Epithelial cell of proximal tubule (primary cell): ENCODE measurements around the gene ACACA. TPM values are rescaled to one million over a fixed set of nuclear protein-coding genes. Genes with fewer than 3 reads are reported as not detected.
A peak's percentile ranks its signal among the peaks of the same experiment; 100 is the strongest.

Experiments
- DNase-seq: peaks from one replicate; pipeline ENCODE4 v3.0.0-alpha.2; 2011; ENCODE audit warnings: low read depth
- H3K4me3 ChIP-seq: 2 replicates; pipeline ENCODE4 v1.5.1; 2011; ENCODE audit warnings: low read depth, mild to moderate bottlenecking, low read length
- CTCF ChIP-seq: conservative IDR thresholded peaks from 2 replicates; pipeline ENCODE4 v1.5.1; 2012; ENCODE audit warnings: low read depth, mild to moderate bottlenecking, low read length
- total RNA-seq: library from RNA; depleted of rRNA; stranded (reverse); fragments of >200 nt; gene quantifications from 2 replicates; pipeline ENCODE4 v1.2.3, GENCODE V29; 2015

The ACACA gene
- total RNA-seq, 1 donor from 2014 or later = 26.4 TPM

- TF ChIP-seq CTCF = no peak
- no peak overlapping the region for H3K4me3 ChIP-seq
- DNase-seq = no peak
Observed at GRCh38 chr17:37089956-37090355, 316.7 kb downstream of the ACACA start.

GRCh38 chr17:37088913-37089312, 317.7 kb downstream of the ACACA start:
- no peak for DNase-seq
- TF ChIP-seq CTCF = peak; percentile 6
- no peak overlapping the region for H3K4me3 ChIP-seq

GRCh38 chr17:37088459-37088858, 318.2 kb downstream of the ACACA start:
- TF ChIP-seq CTCF = no peak
- no peak for DNase-seq
- no peak overlapping the region for H3K4me3 ChIP-seq

GRCh38 chr17:37087683-37088082, 319.0 kb downstream of the ACACA start:
- no peak for DNase-seq
- TF ChIP-seq CTCF = no peak
- no peak overlapping the region for H3K4me3 ChIP-seq

GRCh38 chr17:37086948-37087347, 319.7 kb downstream of the ACACA start:
- no peak overlapping the region for H3K4me3 ChIP-seq
- TF ChIP-seq CTCF = no peak
- no peak for DNase-seq

- no peak overlapping the region for H3K4me3 ChIP-seq
- TF ChIP-seq CTCF = no peak
- no peak for DNase-seq
Observed at GRCh38 chr17:37086334-37086733, 320.3 kb downstream of the ACACA start.

- no peak for DNase-seq
- TF ChIP-seq CTCF = no peak
- no peak overlapping the region for H3K4me3 ChIP-seq
Observed at GRCh38 chr17:37084372-37084771, 322.3 kb downstream of the ACACA start.
